Fibroblast of skin of right biceps (primary cell): ENCODE results near the gene THEM5.

Experiments used
- DNase-seq: peaks from one replicate; pipeline ENCODE4 v3.0.0-alpha.2; 2013

Gene THEM5

DNA sequence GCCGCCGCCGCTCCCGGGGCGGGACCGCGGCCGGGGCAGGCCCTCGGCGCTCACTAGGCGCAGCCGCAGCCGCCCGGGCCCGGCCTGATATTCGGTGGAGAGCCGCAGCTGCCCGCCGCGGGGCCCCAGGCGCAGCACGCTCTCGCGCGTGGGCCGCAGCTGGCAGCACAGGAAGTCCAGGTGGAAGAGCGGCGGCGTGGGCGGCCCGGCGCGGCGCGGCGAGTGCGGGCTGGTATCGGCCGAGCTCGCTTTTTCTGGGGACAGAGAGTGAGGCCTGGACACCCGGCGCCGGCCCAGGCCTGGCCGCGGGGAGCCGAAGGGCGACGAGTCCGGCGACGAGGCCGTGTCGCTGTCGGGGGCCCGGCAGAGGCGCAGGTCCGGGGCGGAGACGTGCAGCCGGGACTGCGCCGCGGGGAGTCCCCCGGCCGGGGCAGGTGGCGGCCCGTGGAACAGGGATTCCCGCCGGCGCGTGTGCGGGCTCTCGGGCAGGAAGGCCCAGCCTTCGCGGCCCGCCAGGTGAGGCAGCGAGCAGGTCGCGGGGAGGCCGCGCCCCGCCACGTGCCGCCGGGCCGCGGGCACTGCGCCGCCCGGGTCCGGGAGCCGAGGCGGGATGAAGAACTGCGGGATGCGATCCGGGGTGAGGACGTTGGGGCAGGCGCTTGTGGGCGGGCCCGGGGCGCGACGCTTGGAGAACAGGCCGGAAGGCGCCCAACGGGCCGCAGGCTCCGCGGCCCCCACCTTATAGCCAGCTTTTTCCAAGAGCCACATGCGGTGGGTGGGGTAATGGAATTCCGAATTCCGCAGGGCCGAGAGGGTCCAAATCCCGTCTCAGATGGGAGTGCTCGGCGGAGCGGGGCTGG lies 15.1 kb downstream of the THEM5 start:
- DNase-seq: no peak

DNA sequence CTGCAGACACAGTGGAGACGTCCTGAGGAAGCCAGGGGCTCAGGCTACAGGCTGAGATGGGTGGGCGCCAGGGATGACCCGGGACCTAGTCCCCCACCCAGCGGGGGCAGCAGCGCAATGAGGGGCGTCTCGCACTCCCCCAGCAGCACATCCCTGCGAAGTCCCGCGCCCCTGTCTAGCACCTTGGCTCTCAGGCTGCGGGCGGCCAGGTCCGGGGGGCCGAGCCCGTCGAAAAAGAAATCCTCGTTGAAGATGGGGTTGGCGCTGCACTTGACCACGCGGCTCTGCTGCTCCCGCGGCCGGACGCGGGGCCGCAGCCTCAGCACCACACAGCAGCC lies 15.7 kb downstream of the THEM5 start:
- DNase-seq: no peak

DNA sequence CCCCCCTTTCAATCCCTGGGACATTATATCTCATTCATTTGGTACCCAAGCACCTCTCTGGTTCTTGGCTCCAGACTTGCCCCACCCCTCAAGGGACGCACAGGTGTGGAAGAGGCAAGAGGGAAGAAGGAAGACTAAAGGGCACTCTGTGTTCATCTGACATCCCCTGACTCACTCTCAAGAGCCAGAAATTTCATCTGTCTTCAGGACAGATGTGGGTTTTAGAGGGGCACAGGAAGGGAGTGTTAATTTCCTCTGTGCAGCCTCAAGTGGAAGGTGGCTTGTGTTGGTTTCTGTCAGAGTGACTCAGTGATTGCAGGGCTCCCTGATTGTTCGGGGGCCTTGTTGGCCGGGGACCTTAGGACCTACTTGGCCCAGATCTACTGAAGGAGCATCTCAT lies 16.3 kb downstream of the THEM5 start:
- no peak for DNase-seq

DNA sequence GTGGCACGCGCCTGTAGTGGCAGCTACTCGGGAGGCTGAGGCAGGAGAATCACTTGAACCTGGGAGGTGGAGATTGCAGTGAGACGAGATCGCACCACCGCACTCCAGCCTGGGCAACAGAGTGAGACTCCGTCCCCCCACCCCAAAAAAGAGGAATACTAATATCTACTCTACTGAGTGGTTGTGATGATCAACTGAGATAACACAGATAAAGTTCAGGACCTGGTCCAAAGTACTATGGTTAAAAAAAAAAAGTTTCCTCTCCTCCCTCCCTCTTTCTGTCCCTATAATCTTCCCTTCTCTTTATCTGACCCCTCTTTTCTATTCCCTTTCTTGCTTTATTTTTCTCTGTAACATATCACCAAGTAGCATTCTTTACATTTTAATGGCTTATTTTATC lies 17.9 kb downstream of the THEM5 start:
- no peak for DNase-seq

DNA sequence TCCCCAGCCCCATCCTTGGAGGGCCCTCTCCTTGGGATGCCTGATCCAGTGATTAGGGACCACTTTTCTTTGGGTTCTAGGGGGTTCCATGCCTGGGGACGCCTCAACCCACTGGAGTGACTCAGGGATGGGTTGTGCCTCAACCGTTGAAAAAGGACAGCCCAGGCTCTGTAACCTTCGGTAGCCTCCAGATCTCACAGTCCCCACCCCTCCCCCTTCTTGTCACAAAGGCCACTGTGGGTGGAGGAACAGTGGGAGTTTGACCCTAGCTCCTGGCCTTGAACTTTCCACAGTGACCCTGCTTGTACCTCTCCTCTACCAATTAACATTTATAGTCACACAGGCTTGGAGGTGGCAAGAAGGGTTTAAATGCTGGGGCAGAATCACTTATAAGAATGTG lies 19.3 kb downstream of the THEM5 start:
- DNase-seq: no peak

DNA sequence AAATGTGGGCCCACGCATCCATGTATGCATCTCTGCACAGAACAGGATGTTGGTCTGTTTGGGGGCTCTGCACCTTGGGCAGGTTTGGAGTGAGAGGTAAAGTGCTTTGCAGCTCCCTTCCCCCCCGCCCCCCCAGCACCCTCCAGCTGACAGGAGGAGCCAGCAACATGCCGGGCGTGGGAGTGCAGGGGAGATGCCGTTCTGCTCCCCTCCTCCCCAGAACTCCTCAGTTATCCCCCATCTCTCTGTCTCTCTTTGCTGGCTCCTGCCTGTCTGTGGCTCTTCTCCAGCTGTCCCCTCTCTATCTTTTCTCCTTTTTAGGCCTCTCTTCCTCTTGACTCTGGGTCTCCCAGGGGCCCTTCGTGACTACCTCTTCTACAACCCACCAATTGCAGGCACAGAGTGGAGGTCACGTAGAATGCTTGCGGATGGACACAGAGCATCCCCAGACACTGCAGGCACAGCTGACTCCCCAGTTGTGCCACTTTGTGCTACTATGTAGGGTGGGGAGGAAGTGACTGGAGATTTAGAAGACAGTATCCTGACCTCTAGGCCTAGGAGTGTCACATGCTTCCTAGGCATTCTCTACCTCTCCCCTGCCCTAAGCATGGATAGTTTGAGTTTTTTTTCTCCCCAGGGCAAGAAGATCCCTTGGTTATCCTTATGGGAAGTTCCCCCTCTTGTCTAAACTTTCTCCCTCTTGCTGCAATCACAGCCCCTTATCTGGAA lies 20.2 kb downstream of the THEM5 start:
- DNase-seq: no peak

DNA sequence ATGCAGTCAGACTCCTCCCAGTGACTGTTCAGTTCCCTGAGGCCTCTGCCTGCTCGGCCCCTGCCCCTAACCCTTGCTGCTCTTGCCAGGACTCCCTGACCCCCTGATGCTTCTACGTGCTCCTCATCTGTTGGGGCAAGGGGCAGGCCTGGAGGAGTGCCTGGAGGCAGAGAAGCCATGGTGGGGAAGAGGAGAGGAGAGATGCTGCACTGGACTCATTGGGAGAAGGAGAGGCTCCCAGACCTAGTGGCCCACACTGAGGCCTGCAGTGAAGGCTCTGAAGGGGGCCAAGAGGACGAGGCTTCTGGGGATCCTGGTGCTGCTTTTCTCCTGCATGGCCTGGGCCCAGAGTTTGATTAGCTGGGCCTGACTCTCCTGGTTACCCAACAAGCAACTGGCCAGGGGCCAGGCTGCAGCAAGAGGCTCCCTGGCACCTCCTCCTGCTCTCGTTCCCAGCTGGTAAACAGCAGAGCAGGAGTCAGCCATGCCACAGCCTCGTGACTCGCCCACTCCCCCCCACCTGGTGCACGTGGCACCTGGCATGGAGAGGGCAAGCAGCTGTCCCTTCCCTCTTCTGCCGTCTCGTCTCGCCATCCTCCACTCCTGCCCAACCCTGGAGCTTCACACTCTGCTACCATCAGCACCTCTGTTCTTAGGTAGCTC lies 21.1 kb downstream of the THEM5 start:
- DNase-seq: no peak

DNA sequence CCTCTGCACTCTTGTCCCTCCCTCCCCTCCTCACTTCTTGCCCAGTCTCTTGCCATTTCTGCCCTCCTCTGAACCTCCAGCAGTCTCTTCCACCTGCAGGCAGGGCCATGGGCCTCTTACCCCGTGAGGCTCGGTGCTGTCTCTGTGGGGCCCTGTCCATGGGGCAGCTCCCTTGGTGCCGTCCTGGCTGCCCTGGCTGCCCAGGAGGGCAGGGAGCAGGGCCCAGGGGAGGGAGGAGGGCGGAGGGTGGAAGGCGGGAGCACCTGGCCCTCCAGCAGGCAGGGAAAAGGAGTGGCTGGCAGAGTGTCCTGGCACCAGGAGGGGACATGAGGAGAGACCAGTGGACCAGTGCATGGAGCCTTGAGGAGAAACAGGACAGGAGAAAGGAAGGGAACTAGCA lies 21.9 kb downstream of the THEM5 start, which contains the start of gene RORC:
RORC (minus strand) TSS at position 198 of the 400 bp plus-strand sequence; CDS start at position 160, 38 bp downstream.
- DNase-seq: no peak

DNA sequence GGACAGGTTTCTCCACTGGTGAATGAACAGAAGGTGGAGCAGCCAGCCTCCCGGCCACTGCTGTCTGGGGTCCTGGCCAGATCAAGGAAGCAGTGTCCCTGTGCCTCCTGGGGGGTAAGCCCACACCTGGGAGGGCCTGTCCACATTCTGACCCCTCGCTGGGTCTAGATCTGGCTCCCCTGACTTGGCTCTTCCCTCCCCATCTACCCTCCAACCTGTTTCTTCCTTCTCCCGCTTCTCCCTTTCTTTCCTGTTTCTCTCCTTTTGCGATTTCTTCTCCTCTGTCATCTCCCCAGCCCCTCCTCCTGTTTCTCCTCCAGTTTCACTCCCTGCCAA lies 22.3 kb downstream of the THEM5 start:
- no peak for DNase-seq

DNA sequence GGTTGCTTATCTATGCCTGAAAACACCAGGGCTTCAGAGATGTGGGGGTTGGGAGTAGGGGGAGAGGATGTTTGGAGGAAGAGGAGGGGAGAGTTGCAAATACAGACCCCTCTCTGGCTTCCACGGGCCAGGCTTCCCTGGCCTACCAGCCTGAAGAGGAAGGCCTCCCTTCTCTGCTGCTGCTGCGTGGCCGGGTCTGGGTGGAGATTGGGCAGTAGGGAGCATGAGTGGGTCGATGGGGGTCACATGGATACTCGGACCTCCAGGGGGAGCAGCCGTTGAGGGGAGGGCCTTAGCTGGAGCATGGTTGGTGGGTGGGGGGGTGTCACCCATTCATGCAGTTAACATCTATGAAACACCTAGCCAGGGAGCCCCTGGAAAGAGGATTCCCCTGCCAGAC lies 23.5 kb downstream of the THEM5 start:
- DNase-seq: no peak

DNA sequence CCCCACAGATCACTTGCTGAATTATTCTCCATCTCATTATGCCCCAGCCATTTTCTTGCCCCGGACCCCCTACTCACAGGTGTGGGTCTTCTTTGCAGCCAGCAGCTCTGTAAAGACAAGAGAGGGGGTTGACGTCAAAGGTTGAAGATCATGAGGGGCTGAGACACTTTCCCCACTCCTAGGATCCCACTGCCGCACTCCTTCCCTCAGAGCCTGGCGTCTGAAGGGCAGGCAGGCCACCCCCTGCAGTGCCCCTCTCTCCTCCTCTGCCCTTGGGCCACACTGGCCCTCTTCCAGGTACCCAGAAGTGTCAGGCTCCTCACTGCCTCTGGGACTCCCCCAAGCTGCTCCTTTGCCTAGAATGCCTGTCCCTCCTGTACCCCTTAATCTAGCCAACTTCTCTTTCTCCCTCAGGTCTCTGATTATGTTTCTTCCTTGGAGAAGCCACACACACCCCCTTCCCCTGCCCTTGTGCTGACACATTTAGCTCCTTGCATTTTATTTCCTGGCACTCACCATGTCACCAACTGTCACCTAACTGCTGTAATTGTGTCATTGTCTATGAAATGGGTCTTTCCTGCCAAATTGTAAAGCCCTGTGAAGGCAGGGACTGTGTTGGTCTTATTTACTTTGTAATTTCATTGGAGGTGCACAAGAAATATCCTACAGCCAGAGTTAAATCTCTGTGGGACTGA lies 24.0 kb downstream of the THEM5 start:
- no peak for DNase-seq

DNA sequence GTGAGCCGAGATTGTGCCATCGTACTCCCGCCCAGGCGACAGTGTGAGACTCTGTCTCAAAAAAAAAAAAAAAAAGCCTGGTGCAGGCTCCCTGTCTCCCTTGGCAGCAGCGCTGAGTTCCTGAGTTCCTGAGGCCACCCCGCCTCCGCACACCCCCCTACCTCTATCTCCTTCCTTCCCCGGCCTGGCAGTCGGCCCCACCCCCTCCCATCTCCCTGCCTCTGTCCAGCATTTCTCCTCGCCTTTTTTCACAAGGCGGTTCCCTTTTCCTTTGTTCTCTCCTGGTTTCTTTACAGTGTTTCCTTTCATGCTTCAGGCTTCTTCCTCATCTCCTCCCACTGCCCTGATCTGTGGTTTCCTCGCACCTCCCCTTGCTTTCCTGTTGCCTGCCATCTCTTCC lies 24.6 kb downstream of the THEM5 start:
- DNase-seq: peak; percentile 34

DNA sequence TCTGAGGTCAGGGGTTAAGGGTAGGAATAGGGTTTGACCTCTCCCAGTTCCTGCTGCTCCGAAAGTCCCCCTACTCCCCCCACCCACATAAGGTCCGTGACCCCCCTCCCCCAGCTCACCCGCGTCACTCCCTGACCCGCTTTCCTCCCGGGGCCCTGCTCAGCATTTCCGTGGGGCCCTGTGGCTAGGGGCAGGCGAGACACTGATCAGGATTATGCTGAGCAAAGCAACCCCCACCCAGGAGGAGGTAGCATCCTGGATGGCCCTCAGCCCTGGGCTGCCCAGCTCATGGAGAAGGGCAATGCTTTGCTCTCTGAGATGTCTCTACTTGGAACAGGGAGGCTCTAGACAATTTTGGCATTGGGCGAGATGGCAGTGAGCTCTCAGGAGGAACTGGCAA lies 25.7 kb downstream of the THEM5 start:
- DNase-seq: no peak

DNA sequence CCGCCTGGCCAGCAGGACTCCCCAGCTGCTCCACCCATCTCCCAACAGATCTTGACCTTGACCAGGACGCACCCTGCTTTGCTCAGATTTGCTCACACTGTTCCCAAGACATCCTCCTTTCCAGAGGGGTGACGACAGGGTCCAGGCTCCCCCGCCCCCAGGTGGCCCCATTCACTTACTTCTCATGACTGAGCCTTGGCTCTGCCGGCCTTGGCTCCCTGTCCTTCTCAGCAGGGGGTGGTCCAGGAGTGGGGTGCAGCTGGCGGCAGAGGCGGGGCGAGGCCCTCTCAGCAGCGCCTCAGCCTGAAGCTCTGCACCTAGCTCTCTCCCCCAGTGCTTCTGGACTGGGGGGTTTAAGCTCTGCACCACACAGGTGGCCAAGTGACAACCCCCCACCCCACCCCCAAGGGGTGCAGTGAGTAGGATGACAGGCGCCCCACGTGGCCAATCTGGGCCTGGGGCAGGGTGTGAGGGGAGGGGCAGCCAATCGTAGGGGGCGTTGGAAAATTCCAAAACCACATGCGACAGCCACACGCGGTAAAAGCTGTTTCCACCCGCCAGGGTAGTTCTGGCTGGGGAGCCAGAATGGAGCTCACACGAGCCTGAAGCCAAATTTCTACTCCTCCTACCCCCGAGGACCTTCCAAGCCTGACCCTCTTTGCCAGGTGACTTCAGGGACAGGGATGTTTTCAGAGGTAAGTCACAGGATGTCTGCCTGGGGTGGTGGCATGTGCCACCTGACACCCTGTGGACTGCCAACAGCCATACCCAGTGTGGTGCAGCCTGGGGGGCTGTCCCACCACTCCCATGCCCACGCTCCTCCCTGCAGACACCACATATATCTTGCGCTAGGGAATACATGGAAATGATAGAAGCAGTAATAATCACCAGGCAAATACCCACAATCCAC lies 27.5 kb downstream of the THEM5 start:
- no peak for DNase-seq

DNA sequence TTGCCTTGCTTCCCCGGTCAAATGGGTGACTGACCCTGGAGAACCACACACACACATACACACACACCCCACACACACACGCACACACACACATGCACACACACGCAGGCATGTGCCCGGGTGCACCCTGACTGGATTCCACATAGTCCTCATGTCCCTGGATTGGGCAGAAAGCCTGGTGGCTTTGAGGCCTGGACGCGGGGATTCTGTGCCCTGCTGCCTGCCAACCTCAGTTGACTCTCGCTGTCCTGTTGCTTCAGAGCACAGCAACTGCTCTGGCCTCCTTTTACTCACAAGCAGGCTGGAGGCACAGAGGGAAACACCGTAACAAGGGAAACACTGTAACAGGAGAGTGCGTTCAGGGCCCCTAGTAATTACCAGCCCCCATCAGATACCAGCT lies 28.3 kb downstream of the THEM5 start:
- DNase-seq: no peak

DNA sequence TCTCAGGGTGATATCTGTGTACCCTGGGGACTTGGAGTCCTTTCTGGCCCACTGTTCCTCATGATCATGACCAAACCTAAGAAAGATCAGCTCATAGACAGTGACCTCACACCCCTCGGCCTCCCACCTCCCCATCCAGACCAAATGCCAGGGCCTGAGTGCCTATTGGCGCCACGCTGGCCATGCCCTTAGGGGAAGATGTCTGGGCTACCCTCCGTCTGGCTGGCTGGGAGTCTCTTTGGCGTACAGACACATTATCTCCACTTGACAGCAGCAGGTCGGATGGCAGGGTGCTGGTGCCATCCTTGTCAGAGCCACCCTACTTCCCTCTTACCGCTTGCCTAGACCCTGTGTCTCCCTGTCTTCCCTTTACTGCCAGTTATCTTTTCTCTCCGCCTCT lies 30.3 kb downstream of the THEM5 start:
- no peak for DNase-seq

DNA sequence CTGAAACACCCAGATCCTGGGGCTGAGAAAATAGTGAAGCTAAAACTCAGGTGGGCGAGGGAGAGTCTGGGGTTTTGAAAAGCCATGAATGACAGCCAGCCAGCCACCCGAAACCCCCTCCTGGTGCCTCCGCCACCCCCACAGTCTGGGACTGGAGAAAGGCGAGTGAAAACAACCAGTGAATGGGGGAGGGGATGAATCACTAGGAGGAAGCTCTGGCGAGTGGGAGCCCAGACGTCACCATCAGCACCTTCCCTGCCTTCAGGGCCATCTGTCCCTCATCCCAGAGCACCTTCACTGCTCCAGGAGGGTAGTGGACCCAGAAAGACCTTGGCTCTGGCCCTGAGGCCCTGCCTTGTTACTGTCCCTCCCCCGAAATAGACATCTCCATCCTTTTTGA lies 31.1 kb downstream of the THEM5 start:
- no peak for DNase-seq

DNA sequence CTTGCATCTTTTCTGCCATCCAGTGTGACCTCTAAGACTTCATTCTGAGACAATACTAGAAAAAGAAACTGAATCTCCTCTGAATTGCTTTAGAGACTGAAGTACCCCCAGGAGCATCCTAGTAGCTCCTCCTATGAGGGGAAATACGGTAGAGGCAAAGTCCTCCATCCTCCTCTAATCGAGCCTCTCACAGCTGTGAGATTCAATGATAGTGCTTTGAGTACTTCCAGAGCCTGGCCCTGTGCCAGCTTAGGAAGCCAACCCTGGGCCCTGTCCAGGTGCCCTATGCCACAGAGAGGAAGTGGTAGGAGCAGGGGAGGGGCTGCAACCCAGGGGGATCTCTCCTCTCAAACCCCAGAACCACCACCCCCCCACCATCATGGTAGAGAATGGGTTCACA lies 32.6 kb downstream of the THEM5 start:
- DNase-seq: no peak

DNA sequence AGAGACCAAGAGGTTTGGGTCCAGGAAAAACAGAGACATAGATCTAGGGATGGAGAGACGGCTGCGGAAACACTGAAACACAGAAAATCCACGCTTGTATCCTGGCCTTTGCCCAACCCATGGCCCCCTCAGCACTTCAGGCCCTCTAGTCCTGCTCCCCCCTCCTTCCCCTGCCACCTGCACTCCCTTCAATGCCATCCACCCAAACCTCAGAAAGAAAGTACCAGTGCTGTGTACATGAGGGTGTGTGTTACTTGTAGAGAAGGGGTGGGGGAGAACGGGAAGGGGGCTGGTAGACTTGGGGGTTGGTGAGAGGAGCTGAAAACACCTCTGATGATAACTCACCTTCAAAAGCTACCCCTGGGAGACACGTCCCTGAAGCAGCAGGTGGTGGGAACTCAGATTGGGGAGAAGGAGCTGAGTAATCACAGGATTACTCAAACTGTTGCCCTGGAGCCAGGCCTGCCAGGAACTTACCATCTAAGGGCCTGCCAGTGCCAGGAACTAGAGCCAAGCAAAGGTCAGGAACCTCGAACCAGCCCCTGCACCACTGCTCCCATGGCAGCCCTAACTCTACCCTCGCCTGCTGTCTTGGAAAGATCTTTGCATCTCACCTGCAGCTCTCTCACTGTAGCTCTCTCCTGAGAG lies 33.4 kb downstream of the THEM5 start:
- DNase-seq: no peak

DNA sequence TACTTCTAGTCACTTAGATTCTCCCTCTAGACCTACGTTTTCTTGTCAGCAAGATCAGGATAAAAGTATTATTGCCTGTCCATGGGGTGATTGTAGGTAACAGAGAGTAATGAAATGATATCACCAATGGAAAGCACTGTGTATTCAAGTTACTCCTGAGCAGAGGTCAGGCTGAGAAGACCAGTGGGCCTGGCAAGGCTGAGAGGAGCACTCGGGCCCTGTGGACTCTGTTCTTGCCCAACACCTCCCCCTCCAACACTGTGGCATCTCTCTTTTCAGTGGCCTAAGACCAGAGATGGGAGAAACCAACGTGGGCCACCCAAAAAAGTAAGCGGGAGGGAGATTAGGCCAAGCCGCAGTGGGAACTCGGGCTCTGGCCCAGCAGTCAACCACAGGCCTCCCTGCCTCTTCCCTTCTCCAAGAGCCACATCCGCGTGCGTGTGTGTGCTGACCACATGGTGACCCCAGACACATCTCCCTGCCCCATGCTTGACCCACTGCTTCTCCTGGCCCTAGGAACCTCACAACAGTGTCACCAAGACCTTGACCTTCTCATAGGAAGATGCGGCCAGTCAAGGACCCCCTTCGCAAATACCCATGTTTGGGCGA lies 34.2 kb downstream of the THEM5 start:
- no peak for DNase-seq

DNA sequence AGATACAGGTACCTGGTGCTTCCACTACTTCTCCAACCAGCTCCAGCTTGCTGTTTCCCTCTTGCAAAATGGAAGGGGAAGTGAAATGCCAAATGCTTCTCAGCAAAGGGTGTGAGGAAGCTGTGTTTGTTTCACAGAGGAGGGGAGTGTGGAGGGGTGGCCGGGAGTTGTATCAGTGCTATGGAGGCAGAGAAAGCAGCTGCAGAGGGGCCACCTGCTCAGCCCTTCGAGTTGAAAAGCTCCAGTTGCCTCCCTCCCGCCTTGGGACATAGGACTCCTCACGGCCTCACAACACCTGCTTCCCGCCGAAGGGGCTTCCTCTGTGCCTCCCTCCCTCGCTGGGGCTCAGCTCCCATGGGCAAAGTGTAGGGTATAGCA lies 36.2 kb downstream of the THEM5 start:
- DNase-seq: no peak
